Right atrium auricular region (tissue), 2 donors: Measurements from ENCODE around the gene AATK. TPM values are rescaled to one million over a fixed set of nuclear protein-coding genes. Genes with fewer than 3 reads are reported as not detected.

Experiments
- DNase-seq: peaks from one replicate; pipeline ENCODE4 v3.0.0-alpha.2; 2019; ENCODE audit warnings: low spot score
- H3K27ac ChIP-seq, 2 donors: fragments of 200-600 bp; sonication (generic); 1 replicate in 1 of 2; 2 replicates in 1 of 2; pipeline ENCODE4 v1.5.1; 2016 to 2019
- H3K27me3 ChIP-seq, 2 donors: fragments of 200-600 bp; sonication (generic); one replicate each; pipeline versions ENCODE4 v1.5.1 to v1.6.0; 2017 to 2019
- H3K36me3 ChIP-seq: fragments of 200-600 bp; sonication (generic); one replicate; pipeline ENCODE4 v1.5.1; 2016
- H3K4me1 ChIP-seq, 2 donors: fragments of 200-600 bp; sonication (generic); one replicate each; pipeline versions ENCODE4 v1.5.1 to v1.6.0; 2017 to 2019
- H3K4me3 ChIP-seq, 2 donors: fragments of 200-600 bp; sonication (generic); 1 replicate in 1 of 2; 2 replicates in 1 of 2; pipeline ENCODE4 v1.5.1; 2017 to 2019; ENCODE audit warnings: mild to moderate bottlenecking in 1 of 2, moderate library complexity in 1 of 2
- H3K9me3 ChIP-seq, 2 donors: fragments of 200-600 bp; sonication (generic); one replicate each; pipeline ENCODE4 v1.5.1; 2019
- total RNA-seq, 2 donors: library from RNA; depleted of rRNA; stranded (reverse); fragments of >200 nt; gene quantifications; one replicate each; pipeline ENCODE4 v1.1.0, GENCODE V29; 2016
- TF ChIP-seq, protein P1 (sequence below), 2 donors: fragments of 200-600 bp; sonication (generic); IDR thresholded peaks; one replicate each; pipeline ENCODE4 v1.5.1; 2019; ENCODE audit warnings: antibody characterized with exemption in 2 of 2

Gene AATK
- total RNA-seq, 2 donors from 2014 or later, result 5.4 to 6.5 TPM

- Histone ChIP-seq H3K4me3 (no peak overlapping the region), H3K9me3 (no peaks in the 10 kb centered on the region), H3K27me3 (no peaks in the 10 kb centered on the region), H3K4me1 (peaks cover 0 to 11% of the 10 kb centered on the region in 2 donors), H3K27ac (peak overlapping the region in 1 of 2 donors; percentile 26), H3K36me3 (no peaks in the 10 kb centered on the region)
- no peak for DNase-seq
- TF ChIP-seq, protein P1, sequence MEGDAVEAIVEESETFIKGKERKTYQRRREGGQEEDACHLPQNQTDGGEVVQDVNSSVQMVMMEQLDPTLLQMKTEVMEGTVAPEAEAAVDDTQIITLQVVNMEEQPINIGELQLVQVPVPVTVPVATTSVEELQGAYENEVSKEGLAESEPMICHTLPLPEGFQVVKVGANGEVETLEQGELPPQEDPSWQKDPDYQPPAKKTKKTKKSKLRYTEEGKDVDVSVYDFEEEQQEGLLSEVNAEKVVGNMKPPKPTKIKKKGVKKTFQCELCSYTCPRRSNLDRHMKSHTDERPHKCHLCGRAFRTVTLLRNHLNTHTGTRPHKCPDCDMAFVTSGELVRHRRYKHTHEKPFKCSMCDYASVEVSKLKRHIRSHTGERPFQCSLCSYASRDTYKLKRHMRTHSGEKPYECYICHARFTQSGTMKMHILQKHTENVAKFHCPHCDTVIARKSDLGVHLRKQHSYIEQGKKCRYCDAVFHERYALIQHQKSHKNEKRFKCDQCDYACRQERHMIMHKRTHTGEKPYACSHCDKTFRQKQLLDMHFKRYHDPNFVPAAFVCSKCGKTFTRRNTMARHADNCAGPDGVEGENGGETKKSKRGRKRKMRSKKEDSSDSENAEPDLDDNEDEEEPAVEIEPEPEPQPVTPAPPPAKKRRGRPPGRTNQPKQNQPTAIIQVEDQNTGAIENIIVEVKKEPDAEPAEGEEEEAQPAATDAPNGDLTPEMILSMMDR (IDR thresholded peaks at IDR 0.05), result no peak
Measured at GRCh38 chr17:81126281-81127132, 39.5 kb downstream of the AATK start.

- DNase-seq, result no peak
- H3K36me3 ChIP-seq, result no peaks in the 10 kb centered on the region
- TF ChIP-seq, protein P1 (IDR thresholded peaks at IDR 0.05), result no peak
- peak overlapping the region in 1 of 2 donors; percentile 26 for H3K27ac ChIP-seq
- H3K4me3 ChIP-seq, result no peak overlapping the region
- no peaks in the 10 kb centered on the region for H3K27me3 ChIP-seq
- H3K4me1 ChIP-seq, result peaks cover 0 to 11% of the 10 kb centered on the region in 2 donors
- H3K9me3 ChIP-seq, result no peaks in the 10 kb centered on the region
Measured at GRCh38 chr17:81125573-81126081, 40.4 kb downstream of the AATK start.

DNA sequence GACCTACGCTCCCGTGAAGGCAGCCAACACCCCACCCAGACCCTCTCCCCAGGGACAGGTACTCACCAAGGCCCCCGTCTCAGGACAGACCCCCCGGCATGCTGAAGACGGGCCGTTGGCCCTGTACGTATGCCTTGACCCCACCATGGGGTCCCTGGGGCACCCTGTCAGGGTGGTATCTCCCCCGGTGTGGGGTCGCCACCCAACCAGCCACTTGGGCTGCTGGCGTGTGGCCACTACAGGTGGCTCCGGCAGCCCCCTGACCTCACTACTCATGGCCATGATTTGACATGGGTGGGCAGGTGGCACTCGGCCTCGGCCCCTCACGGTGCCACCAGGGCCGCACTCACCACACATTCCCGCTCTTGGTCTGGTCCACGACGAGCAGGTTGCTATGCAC lies 41.6 kb downstream of the AATK start:
- H3K4me3 ChIP-seq, result no peak overlapping the region
- H3K4me1 ChIP-seq, result peaks cover 0 to 16% of the 10 kb centered on the region in 2 donors
- no peaks in the 10 kb centered on the region for H3K36me3 ChIP-seq
- TF ChIP-seq, protein P1 (IDR thresholded peaks at IDR 0.05), result no peak
- no peaks in the 10 kb centered on the region for H3K27me3 ChIP-seq
- no peaks in the 10 kb centered on the region for H3K9me3 ChIP-seq
- no peak overlapping the region for H3K27ac ChIP-seq
- no peak for DNase-seq

- Histone ChIP-seq H3K27ac (no peak overlapping the region), H3K36me3 (no peaks in the 10 kb centered on the region), H3K9me3 (no peaks in the 10 kb centered on the region), H3K27me3 (no peaks in the 10 kb centered on the region), H3K4me3 (no peak overlapping the region), H3K4me1 (peaks cover 0 to 26% of the 10 kb centered on the region in 2 donors)
- DNase-seq, result no peak
- TF ChIP-seq, protein P1 (IDR thresholded peaks at IDR 0.05), result no peak
Measured at GRCh38 chr17:81123052-81124048, 42.7 kb downstream of the AATK start.

- no peaks in the 10 kb centered on the region for H3K36me3 ChIP-seq
- no peak overlapping the region for H3K4me3 ChIP-seq
- DNase-seq, result no peak
- H3K27me3 ChIP-seq, result no peaks in the 10 kb centered on the region
- peaks cover 0 to 27% of the 10 kb centered on the region in 2 donors for H3K4me1 ChIP-seq
- TF ChIP-seq, protein P1 (IDR thresholded peaks at IDR 0.05), result no peak
- no peaks in the 10 kb centered on the region for H3K9me3 ChIP-seq
- no peak overlapping the region for H3K27ac ChIP-seq
Measured at GRCh38 chr17:81121841-81122733, 43.9 kb downstream of the AATK start.
